ENCODE results near the gene ECM2.

Gene ECM2

GRCh38 chr9:92499701-92500100 is 36.1 kb downstream of the ECM2 start:
- peak; percentile 49 for DNase-seq

GRCh38 chr9:92496396-92497176 is 39.2 kb downstream of the ECM2 start:
- peak; percentile 61 for DNase-seq

- DNase-seq = peak; percentile 76
These were observed 40.9 kb downstream of the ECM2 start for GRCh38 chr9:92494856-92495255.

GRCh38 chr9:92493749-92494387 is 41.9 kb downstream of the ECM2 start:
- DNase-seq = no peak

- no peak for DNase-seq
These were observed 42.9 kb downstream of the ECM2 start for GRCh38 chr9:92492781-92493401.

- peak; percentile 79 for DNase-seq
These were observed 46.9 kb downstream of the ECM2 start for GRCh38 chr9:92488681-92489550.

- DNase-seq = no peak
These were observed 49.4 kb downstream of the ECM2 start for GRCh38 chr9:92486371-92486770.

- DNase-seq = no peak
These were observed 51.2 kb downstream of the ECM2 start for GRCh38 chr9:92484563-92484962.

GRCh38 chr9:92483627-92484545 is 51.9 kb downstream of the ECM2 start:
- peak; percentile 63 for DNase-seq

- DNase-seq = no peak
These were observed 53.0 kb downstream of the ECM2 start for GRCh38 chr9:92482805-92483204.

- DNase-seq = peak; percentile 55
These were observed 53.5 kb downstream of the ECM2 start, which contains the start of gene ASPN for GRCh38 chr9:92482329-92482728. Gene ASPN, minus strand, starts transcription at chr9:92482506.

GRCh38 chr9:92480986-92481633 is 54.7 kb downstream of the ECM2 start:
- peak; percentile 49 for DNase-seq

GRCh38 chr9:92480291-92480771 is 55.5 kb downstream of the ECM2 start:
- DNase-seq = peak; percentile 60

- no peak for DNase-seq
These were observed 56.4 kb downstream of the ECM2 start for GRCh38 chr9:92479346-92479745.

- DNase-seq = no peak
These were observed 57.0 kb downstream of the ECM2 start for GRCh38 chr9:92478783-92479182.

GRCh38 chr9:92476962-92477361 is 58.8 kb downstream of the ECM2 start:
- no peak for DNase-seq

GRCh38 chr9:92474587-92474986 is 61.2 kb downstream of the ECM2 start:
- DNase-seq = no peak

GRCh38 chr9:92468206-92468605 is 67.6 kb downstream of the ECM2 start:
- DNase-seq = peak; percentile 58

GRCh38 chr9:92467511-92467910 is 68.3 kb downstream of the ECM2 start:
- DNase-seq = no peak

- DNase-seq = no peak
These were observed 68.7 kb downstream of the ECM2 start for GRCh38 chr9:92467041-92467440.

- peak; percentile 97 for DNase-seq
These were observed 71.8 kb downstream of the ECM2 start for GRCh38 chr9:92463984-92464383.
